GM12801 (cell line): Measurements from ENCODE around the gene ALS2.

Experiments
- TF ChIP-seq, protein P1 (sequence below): IDR thresholded peaks from one replicate; pipeline ENCODE4 v1.5.1; 2011; ENCODE audit warnings: control low read depth; ENCODE audit not compliant: insufficient read length; ENCODE audit errors: extremely low read depth

Gene ALS2

DNA sequence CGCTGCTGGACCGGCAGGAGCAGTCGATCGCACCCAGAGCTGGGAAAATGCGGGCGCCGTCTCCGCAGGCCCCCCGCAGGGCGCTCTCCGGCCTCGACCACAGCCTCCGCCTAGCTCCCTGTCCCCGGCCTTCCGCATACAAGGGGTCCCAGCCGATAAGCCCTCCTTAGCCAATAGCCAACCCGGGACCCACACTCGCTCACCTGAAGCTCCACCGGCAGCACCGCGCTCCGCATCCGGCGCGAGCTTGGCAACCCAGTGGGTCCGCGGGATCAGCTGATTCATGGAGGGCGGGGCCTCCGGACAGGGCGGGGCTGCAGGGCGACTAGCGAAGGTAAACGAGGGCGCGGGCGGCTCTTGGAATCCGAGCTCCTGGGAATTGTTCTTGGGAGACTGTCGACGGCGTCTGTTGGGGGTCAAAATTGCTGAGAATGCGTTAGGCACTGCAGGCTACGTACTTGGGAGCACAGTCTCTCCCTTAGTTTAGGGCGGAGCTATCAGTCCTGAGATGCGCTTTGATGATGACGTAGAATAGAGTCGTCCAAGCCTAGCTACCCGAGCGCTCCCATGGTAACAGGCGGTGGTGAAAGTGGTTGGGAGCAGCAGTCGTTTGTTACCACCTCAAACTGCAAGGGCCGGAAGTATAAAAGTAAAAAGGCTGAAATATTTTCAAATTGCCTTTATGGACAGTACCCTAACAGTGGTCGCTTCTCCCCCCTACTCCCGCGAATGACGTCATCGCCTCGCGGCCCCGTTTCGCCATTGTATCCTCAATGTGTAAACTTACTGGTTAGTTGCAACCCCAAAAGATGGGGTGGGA is at the start of gene ALS2:
ALS2 (minus strand) TSS at position 260 of the 820 bp plus-strand sequence. CDS start 12,048 bp downstream, outside the sequence.
- TF ChIP-seq, protein P1, sequence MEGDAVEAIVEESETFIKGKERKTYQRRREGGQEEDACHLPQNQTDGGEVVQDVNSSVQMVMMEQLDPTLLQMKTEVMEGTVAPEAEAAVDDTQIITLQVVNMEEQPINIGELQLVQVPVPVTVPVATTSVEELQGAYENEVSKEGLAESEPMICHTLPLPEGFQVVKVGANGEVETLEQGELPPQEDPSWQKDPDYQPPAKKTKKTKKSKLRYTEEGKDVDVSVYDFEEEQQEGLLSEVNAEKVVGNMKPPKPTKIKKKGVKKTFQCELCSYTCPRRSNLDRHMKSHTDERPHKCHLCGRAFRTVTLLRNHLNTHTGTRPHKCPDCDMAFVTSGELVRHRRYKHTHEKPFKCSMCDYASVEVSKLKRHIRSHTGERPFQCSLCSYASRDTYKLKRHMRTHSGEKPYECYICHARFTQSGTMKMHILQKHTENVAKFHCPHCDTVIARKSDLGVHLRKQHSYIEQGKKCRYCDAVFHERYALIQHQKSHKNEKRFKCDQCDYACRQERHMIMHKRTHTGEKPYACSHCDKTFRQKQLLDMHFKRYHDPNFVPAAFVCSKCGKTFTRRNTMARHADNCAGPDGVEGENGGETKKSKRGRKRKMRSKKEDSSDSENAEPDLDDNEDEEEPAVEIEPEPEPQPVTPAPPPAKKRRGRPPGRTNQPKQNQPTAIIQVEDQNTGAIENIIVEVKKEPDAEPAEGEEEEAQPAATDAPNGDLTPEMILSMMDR: no peak

DNA sequence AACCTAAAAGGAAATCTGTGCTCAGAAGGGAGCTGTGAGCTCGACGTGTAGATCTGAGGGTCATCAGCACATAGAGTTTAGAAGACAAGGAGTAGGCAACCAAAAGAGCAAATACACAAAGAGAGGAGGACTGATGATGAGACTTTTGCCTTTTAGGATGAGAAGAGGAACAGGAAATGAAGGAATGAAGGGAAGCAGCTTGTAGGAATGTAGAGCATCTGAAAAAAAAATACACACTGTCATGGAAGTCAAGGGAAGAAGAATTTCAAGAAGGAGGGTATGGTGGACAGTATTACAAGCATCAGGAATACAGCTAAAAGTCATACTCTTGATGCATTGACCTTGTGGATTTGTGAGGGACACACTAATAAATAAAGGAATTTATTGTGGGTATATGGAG is 47.5 kb upstream of the ALS2 start:
- TF ChIP-seq, protein P1: no peak

DNA sequence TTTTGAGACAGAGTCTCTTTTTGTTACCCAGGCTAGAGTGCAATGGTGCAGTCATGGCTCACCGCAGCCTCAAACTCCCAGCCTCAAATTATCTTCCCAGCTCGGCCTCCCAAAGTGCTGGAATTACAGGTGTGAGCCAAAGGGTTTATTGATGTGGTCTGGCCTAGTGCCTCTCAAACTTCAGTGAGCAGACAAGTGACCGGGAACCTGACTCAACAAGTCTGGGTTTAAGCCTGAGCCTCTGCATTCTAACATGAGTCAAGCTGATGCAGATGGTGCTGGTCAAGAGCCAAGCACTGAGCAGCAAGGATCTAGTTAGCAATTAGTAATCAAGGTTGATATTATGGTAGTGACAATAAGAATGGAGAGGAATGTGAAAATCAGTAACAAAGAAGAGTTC is 46.9 kb upstream of the ALS2 start:
- TF ChIP-seq, protein P1: no peak

DNA sequence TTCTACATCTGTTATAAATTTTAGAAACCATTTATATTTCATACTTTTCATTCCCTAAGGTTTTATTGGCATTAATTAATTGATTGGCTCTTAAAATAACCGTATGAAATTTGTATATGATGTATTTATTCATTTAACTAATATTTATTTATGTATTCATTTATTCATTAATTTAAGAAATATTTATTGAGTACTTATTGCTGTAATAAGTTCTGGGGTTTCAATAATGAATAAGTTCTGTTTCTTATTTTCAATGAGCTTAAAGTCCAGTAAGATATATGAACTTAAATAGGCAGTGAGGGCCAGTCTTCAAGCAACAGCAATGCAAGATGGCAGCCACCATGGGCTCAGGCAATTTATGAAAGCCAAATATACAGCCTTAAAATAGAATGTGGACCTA is 43.5 kb upstream of the ALS2 start:
- TF ChIP-seq, protein P1: no peak

DNA sequence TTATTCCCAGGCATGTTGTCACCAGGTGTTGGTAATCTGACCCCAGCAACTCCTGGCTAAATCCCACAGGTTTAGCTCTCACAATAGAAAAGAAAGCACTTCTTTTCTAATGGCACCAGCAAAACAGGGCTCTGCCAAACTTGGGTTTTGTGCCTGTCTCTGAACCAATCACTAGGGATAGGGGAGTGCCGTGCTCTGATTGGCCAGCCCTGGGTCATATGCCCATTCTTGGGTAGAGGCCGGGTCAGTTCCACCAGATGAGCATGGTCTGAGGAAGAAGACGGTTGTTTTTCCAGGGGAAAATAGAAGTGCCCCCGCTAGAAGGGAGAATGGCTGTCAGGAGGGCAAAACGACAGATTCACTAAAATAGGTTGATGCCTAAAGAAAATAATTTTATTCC is 40.3 kb upstream of the ALS2 start:
- TF ChIP-seq, protein P1: no peak

DNA sequence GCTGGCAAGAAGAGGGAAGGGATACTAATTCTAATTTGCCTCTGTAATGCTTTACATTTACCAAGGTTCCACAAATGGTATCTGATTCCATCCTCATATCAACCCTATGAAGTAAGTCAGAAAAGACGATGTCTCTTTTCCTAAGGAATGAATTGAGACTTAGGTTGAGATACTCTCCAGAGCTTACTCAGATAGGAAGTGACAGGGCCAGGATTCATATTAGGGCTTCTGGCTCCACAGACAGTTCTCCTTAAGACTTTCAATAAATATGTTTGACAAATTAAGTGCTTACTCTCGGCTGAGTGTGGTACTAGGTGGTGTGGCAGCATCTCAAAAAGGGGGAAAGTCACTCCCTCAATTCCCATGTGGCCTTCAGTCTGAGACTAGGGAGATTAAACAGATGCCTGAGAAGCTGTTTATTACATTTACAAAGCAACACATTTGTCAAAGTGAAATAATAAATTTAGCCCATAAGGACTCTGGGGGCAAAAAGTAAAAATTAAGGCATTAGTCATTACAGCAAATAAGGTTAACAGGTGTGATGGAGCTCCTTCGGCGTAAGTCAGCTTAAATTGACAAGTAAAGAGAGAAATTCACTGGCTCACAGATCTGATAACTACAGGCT is 39.8 kb upstream of the ALS2 start:
- TF ChIP-seq, protein P1: no peak

DNA sequence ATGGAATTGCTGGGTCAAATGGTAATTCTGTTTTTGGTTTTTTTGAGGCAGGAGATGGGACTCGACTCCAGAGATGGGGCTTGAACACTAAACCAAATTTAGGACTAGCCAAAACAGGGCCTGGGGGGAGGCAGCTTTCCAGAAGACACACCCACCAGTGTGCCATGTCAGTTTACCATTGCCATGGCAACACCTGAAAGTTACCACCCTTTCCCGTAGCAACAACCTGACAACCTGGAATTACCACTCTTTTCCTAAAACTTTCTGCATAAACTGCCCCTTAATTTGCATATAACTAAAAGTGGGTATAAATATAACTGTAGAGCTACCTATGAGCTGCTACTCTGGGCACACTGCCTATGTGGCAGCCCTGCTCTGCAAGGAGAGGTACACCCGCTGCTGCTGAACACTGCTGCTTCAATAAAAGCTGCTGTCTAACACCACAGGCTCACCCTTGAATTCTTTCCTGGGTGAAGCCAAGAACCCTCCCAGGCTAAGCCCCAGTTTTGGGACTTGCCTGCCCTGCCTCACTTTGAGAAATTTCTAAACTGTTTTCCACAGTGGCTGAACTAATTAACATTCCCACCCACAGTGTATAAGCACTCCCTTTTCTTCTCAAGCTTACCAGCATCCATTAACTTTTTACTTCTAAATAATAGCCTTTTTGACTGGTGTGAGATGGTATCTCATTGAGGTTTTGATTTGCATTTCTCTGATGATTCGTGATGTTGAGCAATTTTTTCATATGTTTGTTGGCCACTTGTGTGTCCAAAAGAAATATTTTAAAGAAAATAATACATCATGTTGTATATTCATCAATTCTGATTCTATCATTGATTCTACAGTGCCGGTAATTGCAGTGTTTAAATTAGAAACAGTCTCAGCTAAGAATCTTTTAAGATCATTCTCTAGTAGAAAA is 36.2 kb upstream of the ALS2 start:
- TF ChIP-seq, protein P1: no peak
